A673 (cell line): Measurements from ENCODE around the gene ABCG5. TPM values are rescaled to one million over a fixed set of nuclear protein-coding genes. Genes with fewer than 3 reads are reported as not detected.

ENCODE experiments used
- BruUV-seq: library from RNA; stranded (reverse); fragments of 400-500 nt; replicated peaks from 2 replicates; lab custom pipeline; 2021; lab: Mats Ljungman, UMichigan
- CTCF ChIA-PET: fragments of 300-600 bp; sonication (Branson Sonifier 250); formaldehyde crosslinking; loops from one replicate; lab custom pipeline; 2022; ENCODE audit warnings: antibody characterized with exemption; lab: Charles Lee
- POLR2A ChIA-PET: fragments of 300-600 bp; sonication (Branson Sonifier 250); formaldehyde crosslinking; loops from one replicate; lab custom pipeline; 2022; ENCODE audit warnings: antibody characterized with exemption; ENCODE audit not compliant: low non-redundant PET; lab: Charles Lee
- DNase-seq: peaks from one replicate; pipeline ENCODE4 v3.0.0-alpha.2; 2015; ENCODE audit warnings: low spot score
- H3K27ac ChIP-seq: fragments of 200-600 bp; sonication (generic); 2 replicates; pipeline ENCODE4 v1.5.1; 2016; ENCODE audit warnings: mixed run types, low read depth, mild to moderate bottlenecking, mixed read lengths, antibody characterized with exemption, low read length; ENCODE audit not compliant: poor library complexity, severe bottlenecking
- H3K27me3 ChIP-seq: fragments of 200-600 bp; sonication (generic); replicated peaks from 2 replicates; pipeline ENCODE4 v1.6.1; 2017; ENCODE audit warnings: mixed run types, low read depth, mild to moderate bottlenecking, mixed read lengths, antibody characterized with exemption, low read length; ENCODE audit not compliant: insufficient read depth, poor library complexity
- H3K36me3 ChIP-seq: fragments of 200-600 bp; sonication (generic); 2 replicates; pipeline ENCODE4 v1.6.1; 2016; ENCODE audit warnings: mixed run types, mild to moderate bottlenecking, mixed read lengths, antibody characterized with exemption, low read length; ENCODE audit not compliant: insufficient read depth, poor library complexity, severe bottlenecking
- H3K4me1 ChIP-seq: fragments of 200-600 bp; sonication (generic); 2 replicates; pipeline ENCODE4 v1.6.1; 2017; ENCODE audit warnings: mixed run types, mild to moderate bottlenecking, mixed read lengths, antibody characterized with exemption, low read length; ENCODE audit not compliant: insufficient read depth, poor library complexity, severe bottlenecking
- H3K4me3 ChIP-seq: fragments of 200-600 bp; sonication (generic); 2 replicates; pipeline ENCODE4 v1.5.1; 2016; ENCODE audit warnings: low read depth, mixed run types, mild to moderate bottlenecking, mixed read lengths, low read length; ENCODE audit not compliant: poor library complexity, severe bottlenecking
- H3K9me3 ChIP-seq: fragments of 200-600 bp; sonication (generic); 2 replicates; pipeline ENCODE4 v1.6.1; 2016; ENCODE audit warnings: mixed run types, low read depth, mild to moderate bottlenecking, mixed read lengths, antibody characterized with exemption, low read length; ENCODE audit not compliant: poor library complexity, severe bottlenecking
- CTCF ChIP-seq: fragments of 300-800, 200-600 bp; sonication (generic); conservative IDR thresholded peaks from 2 replicates; pipeline ENCODE4 v1.5.1; 2017; ENCODE audit warnings: low read depth, mild to moderate bottlenecking, antibody characterized with exemption, low read length, moderate library complexity, mixed read lengths
- EZH2 ChIP-seq: fragments of 200-600 bp; sonication (generic); IDR thresholded peaks from 2 replicates; pipeline ENCODE4 v1.6.1; 2017; ENCODE audit warnings: borderline replicate concordance, low read depth, mild to moderate bottlenecking, mixed read lengths, antibody characterized with exemption, low read length; ENCODE audit not compliant: poor library complexity, severe bottlenecking
- intact Hi-C: fragments of 100-400 bp; cut with micrococcal nuclease; formaldehyde crosslinking; loops from one replicate; pipeline ENCODE4 v1.10.0; 2022; ENCODE audit not compliant: unreplicated experiment
- total RNA-seq: library from RNA; stranded (reverse); gene quantifications from 2 replicates; pipeline ENCODE4 v1.2.3, GENCODE V29; 2021

The ABCG5 gene
- total RNA-seq, 1 experiment from 2014 or later: not detected

DNA sequence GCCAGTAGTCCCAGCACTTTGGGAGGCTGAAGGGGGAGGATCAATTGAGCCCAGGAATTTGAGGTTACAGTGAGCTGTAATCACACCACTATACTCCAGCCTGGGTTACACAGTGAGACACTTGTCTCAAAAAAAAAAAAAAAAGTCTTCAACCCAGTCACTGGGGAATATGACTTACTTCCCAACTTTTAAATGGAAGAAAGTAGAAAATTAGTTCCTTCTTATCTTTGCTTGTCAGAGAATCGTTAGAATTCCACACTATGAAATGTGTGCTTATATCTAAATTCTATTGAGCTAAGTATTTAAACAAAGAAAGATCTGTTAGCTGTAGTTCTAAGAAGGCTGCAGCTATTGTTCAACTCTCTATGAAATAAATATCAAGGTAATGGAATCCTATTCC lies 42.4 kb downstream of the ABCG5 start:
- CTCF ChIA-PET: interaction anchor here (0.7 kb wide), 2 partner anchors 152 to 488 kb away, joined by 4 to 7 read pairs; no protein-coding TSS in a partner anchor
- DNase-seq: no peak
- TF ChIP-seq CTCF: no peak
- TF ChIP-seq EZH2: no peak
- H3K27me3 ChIP-seq: no peaks in the 10 kb centered on the region
- no peak overlapping the region for H3K4me3 ChIP-seq
- POLR2A ChIA-PET: no interaction called here
- no peak overlapping the region for H3K27ac ChIP-seq
- H3K4me1 ChIP-seq: no peaks in the 10 kb centered on the region
- no peaks in the 10 kb centered on the region for H3K36me3 ChIP-seq
- no peaks in the 10 kb centered on the region for H3K9me3 ChIP-seq
- intact Hi-C loops: no loop called here
- no TSS peak for BruUV-seq

DNA sequence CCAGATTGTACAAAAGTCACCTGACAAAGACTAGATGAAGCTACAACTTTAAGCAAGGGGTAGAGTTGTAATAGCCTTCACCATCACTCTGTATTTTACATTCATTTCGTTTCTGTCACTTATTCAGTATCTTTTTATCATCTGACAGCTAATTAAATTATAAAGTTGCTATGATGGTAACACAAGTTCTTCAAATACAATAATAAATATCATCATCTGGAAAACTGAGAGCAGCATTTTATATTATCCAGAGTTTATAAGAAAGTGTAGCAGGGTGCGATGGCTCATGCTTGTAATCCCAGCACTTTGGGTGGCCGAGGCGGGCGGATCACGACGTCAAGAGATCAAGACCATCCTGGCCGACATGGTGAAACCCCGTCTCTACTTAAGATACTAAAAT lies 43.7 kb downstream of the ABCG5 start:
- no peaks in the 10 kb centered on the region for H3K4me1 ChIP-seq
- intact Hi-C loops: no loop called here
- no peaks in the 10 kb centered on the region for H3K27me3 ChIP-seq
- H3K9me3 ChIP-seq: no peaks in the 10 kb centered on the region
- H3K36me3 ChIP-seq: no peaks in the 10 kb centered on the region
- DNase-seq: no peak
- BruUV-seq: no TSS peak
- no peak overlapping the region for H3K4me3 ChIP-seq
- ChIA-PET CTCF (no interaction called here), POLR2A (no interaction called here)
- no peak for TF ChIP-seq CTCF
- no peak overlapping the region for H3K27ac ChIP-seq

- Histone ChIP-seq H3K4me3 (no peak overlapping the region), H3K9me3 (no peaks in the 10 kb centered on the region), H3K36me3 (no peaks in the 10 kb centered on the region), H3K27me3 (no peaks in the 10 kb centered on the region), H3K27ac (no peak overlapping the region), H3K4me1 (no peaks in the 10 kb centered on the region)
- no peak for TF ChIP-seq CTCF
- TF ChIP-seq EZH2: no peak
- DNase-seq: no peak
- intact Hi-C loops: no loop called here
- ChIA-PET CTCF (no interaction called here), POLR2A (no interaction called here)
- no TSS peak for BruUV-seq
Observed at GRCh38 chr2:43792653-43793052, 46.0 kb downstream of the ABCG5 start.
